ENCODE data around the gene SUMO1. TPM values are rescaled to one million over a fixed set of nuclear protein-coding genes. Genes with fewer than 3 reads are reported as not detected.

SUMO1 gene
- total and polyA plus RNA-seq, 2 of the 4 experiments (the other 2 are of a cell fraction): 72.3 to 90.0 TPM

- peak overlapping the region; percentile 49; the same call in 1 of the 2 replicates for H2BK20ac ChIP-seq (ENCODE audit: low read depth, low read length)
- intact Hi-C loops (cut with micrococcal nuclease): no loop called here
- H3K14ac ChIP-seq (replicated peaks; ENCODE audit: low read depth, low read length): no peak overlapping the region
- H3K4ac ChIP-seq (ENCODE audit: low read depth, low read length): peak overlapping the region; percentile 54
- WGBS, 2 experiments (ENCODE audit: extremely low coverage in 2 of 2, insufficient read length in 1 of 2): 80% methylated on average over 1 of the region's 4 CpGs; no CpG with 5 or more reads in 1 of the 2 experiments
- no TSS peak for BruUV-seq (replicated peaks)
- H3K9me3 ChIP-seq (ENCODE audit: control insufficient read depth, insufficient read depth, low read length): no peaks in the 10 kb centered on the region
- no peak overlapping the region for H4K5ac ChIP-seq (ENCODE audit: low read depth, low read length)
- no peak overlapping the region for H3K4me2 ChIP-seq (ENCODE audit: low read depth, low read length)
- H2BK15ac ChIP-seq (ENCODE audit: low read depth, low read length): peak overlapping the region; percentile 60; the same call in 1 of the 3 replicates
- dilution Hi-C loops (cut with HindIII; ENCODE audit: low sequenced_read_pairs, unreplicated experiment): no loop called here
- H3K18ac ChIP-seq (ENCODE audit: low read depth, low read length): no peak overlapping the region
- peaks cover 14% of the 10 kb centered on the region for H3K4me1 ChIP-seq (ENCODE audit: control insufficient read depth, insufficient read depth, low read length)
- ChIA-PET POLR2A (ENCODE audit: unreplicated experiment) (no interaction called here), CTCF (no interaction called here)
- ATAC-seq (ENCODE audit: low read depth) (no peak), DNase-seq (no peak)
- in situ Hi-C loops (cut with MboI; ENCODE audit: low sequenced_read_pairs): no loop called here
- peak overlapping the region; percentile 34; the same call in 1 of the 2 replicates for H4K91ac ChIP-seq (ENCODE audit: insufficient read depth, low read depth, low read length)
- H2AK9ac ChIP-seq (replicated peaks; ENCODE audit: low read depth, low read length, poor library complexity): no peak overlapping the region
- no peak overlapping the region for H3K27ac ChIP-seq (ENCODE audit: insufficient read depth, low read length)
- no peaks in the 10 kb centered on the region for H3K27me3 ChIP-seq (ENCODE audit: control insufficient read depth, insufficient read depth, low read length)
- H3K23ac ChIP-seq (ENCODE audit: low read depth, low read length): no peak overlapping the region
- peak overlapping the region; percentile 2 for H2BK120ac ChIP-seq (ENCODE audit: low read depth, low read length)
- H3K36me3 ChIP-seq (ENCODE audit: control insufficient read depth, insufficient read depth, low read length): no peaks in the 10 kb centered on the region
- no peak overlapping the region for H2AFZ ChIP-seq (replicated peaks; ENCODE audit: low read length, poor library complexity)
- H2AK5ac ChIP-seq (ENCODE audit: low read depth, low read length): peak overlapping the region; percentile 25; the same call in 1 of the 2 replicates
- H3K4me3 ChIP-seq (ENCODE audit: insufficient read depth, low read depth, low read length): no peak overlapping the region
- no peak overlapping the region for H2BK5ac ChIP-seq (ENCODE audit: low read depth, low read length, poor library complexity, severe bottlenecking)
- no peak overlapping the region; a peak in 1 of 4 replicates for H4K8ac ChIP-seq (ENCODE audit: low read depth in 2 of 2, low read length in 2 of 2)
- TF ChIP-seq MAZ (IDR thresholded peaks at IDR 0.05; ENCODE audit: borderline replicate concordance, low read depth, low read length): no peak
- no peak for TF ChIP-seq FOS (IDR thresholded peaks at IDR 0.05; ENCODE audit: low read depth, low read length)
- no peak for TF ChIP-seq MAFK (IDR thresholded peaks at IDR 0.05; ENCODE audit: low read depth, low read length)
- TF ChIP-seq POLR2A (IDR thresholded peaks at IDR 0.05; ENCODE audit: low read depth, low read length): no peak
- TF ChIP-seq USF2 (IDR thresholded peaks at IDR 0.05; ENCODE audit: low read depth, low read length): no peak
- TF ChIP-seq BHLHE40 (IDR thresholded peaks at IDR 0.05; ENCODE audit: low read depth, low read length): no peak
- TF ChIP-seq RCOR1 (IDR thresholded peaks at IDR 0.05; ENCODE audit: insufficient replicate concordance, low read length): no peak
- no peak for TF ChIP-seq CHD1 (IDR thresholded peaks at IDR 0.05; ENCODE audit: low read depth, low read length)
- no peak for TF ChIP-seq SMC3 (IDR thresholded peaks at IDR 0.05; ENCODE audit: low read depth, low read length)
- TF ChIP-seq, protein P1, sequence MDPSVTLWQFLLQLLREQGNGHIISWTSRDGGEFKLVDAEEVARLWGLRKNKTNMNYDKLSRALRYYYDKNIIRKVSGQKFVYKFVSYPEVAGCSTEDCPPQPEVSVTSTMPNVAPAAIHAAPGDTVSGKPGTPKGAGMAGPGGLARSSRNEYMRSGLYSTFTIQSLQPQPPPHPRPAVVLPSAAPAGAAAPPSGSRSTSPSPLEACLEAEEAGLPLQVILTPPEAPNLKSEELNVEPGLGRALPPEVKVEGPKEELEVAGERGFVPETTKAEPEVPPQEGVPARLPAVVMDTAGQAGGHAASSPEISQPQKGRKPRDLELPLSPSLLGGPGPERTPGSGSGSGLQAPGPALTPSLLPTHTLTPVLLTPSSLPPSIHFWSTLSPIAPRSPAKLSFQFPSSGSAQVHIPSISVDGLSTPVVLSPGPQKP (IDR thresholded peaks at IDR 0.05; ENCODE audit: borderline replicate concordance, low read depth, low read length): no peak
- TF ChIP-seq RAD21 (IDR thresholded peaks at IDR 0.05; ENCODE audit: low read length): no peak
- no peak overlapping the region for H3K56ac ChIP-seq (ENCODE audit: extremely low read depth, insufficient read depth, low read length)
- H3K79me1 ChIP-seq (ENCODE audit: low read depth in 1 of 2, low read length in 2 of 2): no peaks in the 10 kb centered on the region
- peaks cover 7% of the 10 kb centered on the region; the same call in 1 of the 2 replicates for H3K9me1 ChIP-seq (ENCODE audit: insufficient read depth, low read length)
- H3K9ac ChIP-seq (ENCODE audit: low read depth, low read length): no peak overlapping the region
- H4K20me1 ChIP-seq (ENCODE audit: insufficient read depth, low read length): no peaks in the 10 kb centered on the region
Observed at GRCh38 chr2:202157211-202157990, 81.0 kb downstream of the SUMO1 start.

All from IMR-90 (cell line).